Caco-2 (cell line): ENCODE data around the gene F10. TPM values are rescaled to one million over a fixed set of nuclear protein-coding genes. Genes with fewer than 3 reads are reported as not detected.

Experiments used
- BruUV-seq: library from RNA; stranded (reverse); fragments of 400-500 nt; replicated peaks from 2 replicates; lab custom pipeline; 2021; lab: Mats Ljungman, UMichigan
- CTCF ChIA-PET: fragments of 300-600 bp; sonication (Branson Sonifier 250); formaldehyde crosslinking; loops from one replicate; lab custom pipeline; 2022; ENCODE audit warnings: antibody characterized with exemption; lab: Charles Lee
- POLR2A ChIA-PET: fragments of 300-600 bp; sonication (Branson Sonifier 250); formaldehyde crosslinking; loops from one replicate; lab custom pipeline; 2022; ENCODE audit warnings: antibody characterized with exemption; lab: Charles Lee
- DNase-seq, 2 experiments: peaks; one replicate each; pipeline versions ENCODE4 v3.0.0 to v3.0.0-alpha.2; 2020 to 2022
- H3K27me3 ChIP-seq: replicated peaks from 2 replicates; pipeline ENCODE4 v1.6.0; 2011; ENCODE audit warnings: low read length; ENCODE audit not compliant: control insufficient read depth, insufficient read depth
- H3K36me3 ChIP-seq: 2 replicates; pipeline ENCODE4 v1.5.1; 2011; ENCODE audit warnings: low read length; ENCODE audit not compliant: control insufficient read depth, insufficient read depth
- H3K4me1 ChIP-seq: fragments of 250-450 bp; sonication (Bioruptor Pico); 2 replicates; pipeline ENCODE4 v1.5.1; 2020; ENCODE audit warnings: mild to moderate bottlenecking
- H3K4me3 ChIP-seq: 2 replicates; pipeline ENCODE4 v1.5.1; 2011; ENCODE audit warnings: low read depth, mild to moderate bottlenecking, control low read depth, low read length
- H3K9me3 ChIP-seq: fragments of 250-450 bp; sonication (Bioruptor Pico); 2 replicates; pipeline ENCODE4 v1.5.1; 2020; ENCODE audit warnings: mild to moderate bottlenecking, moderate library complexity
- H3K27ac Mint-ChIP-seq: one replicate; pipeline ENCODE4 v1.8.0; 2022; ENCODE audit warnings: mixed read lengths; ENCODE audit not compliant: unreplicated experiment
- H3K27me3 Mint-ChIP-seq: one replicate; pipeline ENCODE4 v1.8.0; 2022; ENCODE audit warnings: mixed read lengths; ENCODE audit not compliant: insufficient read depth, unreplicated experiment
- H3K36me3 Mint-ChIP-seq: one replicate; pipeline ENCODE4 v1.8.0; 2022; ENCODE audit warnings: mild to moderate bottlenecking, mixed read lengths; ENCODE audit not compliant: insufficient read depth, unreplicated experiment
- H3K4me1 Mint-ChIP-seq: one replicate; pipeline ENCODE4 v1.8.0; 2022; ENCODE audit warnings: low read depth, mixed read lengths; ENCODE audit not compliant: unreplicated experiment
- H3K4me3 Mint-ChIP-seq: one replicate; pipeline ENCODE4 v1.8.0; 2022; ENCODE audit warnings: mild to moderate bottlenecking, moderate library complexity, mixed read lengths; ENCODE audit not compliant: unreplicated experiment
- H3K9me3 Mint-ChIP-seq: one replicate; pipeline ENCODE4 v1.8.0; 2022; ENCODE audit warnings: mixed read lengths; ENCODE audit not compliant: unreplicated experiment
- intact Hi-C: fragments of 100-400 bp; cut with micrococcal nuclease; formaldehyde crosslinking; loops from one replicate; pipeline ENCODE4 v1.10.0; 2022; ENCODE audit not compliant: unreplicated experiment
- total RNA-seq: library from RNA; stranded (reverse); gene quantifications from 2 replicates; pipeline ENCODE4 v1.2.3, GENCODE V29; 2022
- TF ChIP-seq, protein P1 (sequence below), 2 experiments: fragments of 200-600 bp in 1 of 2; IDR thresholded peaks; 1 replicate in 1 of 2; 2 replicates in 1 of 2; pipeline versions ENCODE4 v1.5.1 to v1.8.0; 2011 to 2022; ENCODE audit warnings: antibody characterized with exemption in 1 of 2, control low read depth in 1 of 2, inconsistent platforms in 1 of 2, low read depth in 1 of 2, low read length in 1 of 2, mild to moderate bottlenecking in 1 of 2, moderate library complexity in 1 of 2; ENCODE audit not compliant: insufficient read depth in 1 of 2, severe bottlenecking in 1 of 2, unreplicated experiment in 1 of 2

F10 gene
- total RNA-seq, 1 experiment from 2014 or later = 34.3 TPM

DNA sequence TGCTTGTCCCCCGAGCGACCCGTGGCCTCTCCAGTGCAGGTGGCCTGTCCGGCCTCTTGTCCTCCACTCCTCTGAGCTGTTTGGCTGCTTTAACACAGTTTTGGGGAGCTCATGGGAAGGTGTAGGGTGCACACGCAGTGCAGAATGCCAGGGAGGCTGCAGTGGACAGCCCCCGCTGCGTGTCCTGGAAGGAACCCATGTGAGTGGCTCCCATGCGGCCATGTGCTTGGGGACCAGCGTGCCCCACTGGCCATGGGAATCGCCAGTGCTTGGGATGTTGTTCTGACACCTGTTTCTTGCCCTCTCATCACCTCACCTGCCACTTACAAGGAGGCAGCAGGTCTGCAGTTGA is 39.6 kb upstream of the F10 start:
- no peak for DNase-seq
- ChIA-PET CTCF (no interaction called here), POLR2A (no interaction called here)
- no peak overlapping the region for H3K4me3 ChIP-seq
- H3K4me1 Mint-ChIP-seq = no peaks in the 10 kb centered on the region
- intact Hi-C loops = no loop called here
- H3K36me3 Mint-ChIP-seq = no peaks in the 10 kb centered on the region
- no TSS peak for BruUV-seq
- no peaks in the 10 kb centered on the region for H3K27me3 Mint-ChIP-seq
- H3K4me3 Mint-ChIP-seq = no peak overlapping the region
- H3K9me3 ChIP-seq = no peaks in the 10 kb centered on the region
- TF ChIP-seq, protein P1, sequence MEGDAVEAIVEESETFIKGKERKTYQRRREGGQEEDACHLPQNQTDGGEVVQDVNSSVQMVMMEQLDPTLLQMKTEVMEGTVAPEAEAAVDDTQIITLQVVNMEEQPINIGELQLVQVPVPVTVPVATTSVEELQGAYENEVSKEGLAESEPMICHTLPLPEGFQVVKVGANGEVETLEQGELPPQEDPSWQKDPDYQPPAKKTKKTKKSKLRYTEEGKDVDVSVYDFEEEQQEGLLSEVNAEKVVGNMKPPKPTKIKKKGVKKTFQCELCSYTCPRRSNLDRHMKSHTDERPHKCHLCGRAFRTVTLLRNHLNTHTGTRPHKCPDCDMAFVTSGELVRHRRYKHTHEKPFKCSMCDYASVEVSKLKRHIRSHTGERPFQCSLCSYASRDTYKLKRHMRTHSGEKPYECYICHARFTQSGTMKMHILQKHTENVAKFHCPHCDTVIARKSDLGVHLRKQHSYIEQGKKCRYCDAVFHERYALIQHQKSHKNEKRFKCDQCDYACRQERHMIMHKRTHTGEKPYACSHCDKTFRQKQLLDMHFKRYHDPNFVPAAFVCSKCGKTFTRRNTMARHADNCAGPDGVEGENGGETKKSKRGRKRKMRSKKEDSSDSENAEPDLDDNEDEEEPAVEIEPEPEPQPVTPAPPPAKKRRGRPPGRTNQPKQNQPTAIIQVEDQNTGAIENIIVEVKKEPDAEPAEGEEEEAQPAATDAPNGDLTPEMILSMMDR (IDR thresholded peaks at IDR 0.05; ENCODE audit: insufficient read depth in 1 of 2, low read depth in 1 of 2, low read length in 1 of 2, severe bottlenecking in 1 of 2, unreplicated experiment in 1 of 2) = no peak
- H3K27me3 ChIP-seq = no peaks in the 10 kb centered on the region
- H3K27ac Mint-ChIP-seq = no peak overlapping the region
- H3K36me3 ChIP-seq = no peaks in the 10 kb centered on the region
- 0 out of 2 replicates have a peak, but pooled peaks cover 8% of the 10 kb centered on the region for H3K4me1 ChIP-seq
- no peaks in the 10 kb centered on the region for H3K9me3 Mint-ChIP-seq

DNA sequence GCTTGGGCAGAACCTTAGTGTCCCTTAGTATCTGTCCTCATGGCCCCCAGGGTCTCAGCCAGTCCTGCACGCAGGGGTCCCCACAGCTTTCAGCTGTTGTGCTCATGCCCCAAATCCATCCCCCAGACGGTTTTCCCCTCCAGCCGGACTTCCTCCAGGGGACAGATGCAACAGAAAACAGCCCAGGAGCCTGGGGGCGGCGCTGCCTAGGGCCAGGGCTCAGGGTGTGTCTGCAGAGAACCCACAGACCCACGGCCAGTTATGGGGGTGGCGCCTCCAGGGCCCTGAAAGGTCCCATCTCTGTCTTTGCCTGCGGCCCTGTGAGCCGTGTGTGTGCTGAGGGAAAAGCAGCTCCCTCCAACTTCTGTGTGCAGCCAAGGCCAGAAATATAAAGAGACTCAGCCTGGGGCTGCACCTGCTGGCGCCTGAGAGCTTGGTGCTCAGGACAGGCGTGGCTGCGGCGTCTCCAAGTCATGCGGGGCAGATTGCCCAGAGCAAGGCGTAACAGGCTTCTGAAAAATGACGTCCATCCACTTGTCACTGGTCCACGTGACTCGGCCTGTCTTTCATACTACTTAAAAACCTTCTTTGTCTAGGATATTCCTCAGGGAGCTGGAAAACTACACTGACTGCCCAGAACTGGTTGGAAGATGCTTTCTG is 39.1 kb upstream of the F10 start:
- ChIA-PET CTCF (no interaction called here), POLR2A (no interaction called here)
- H3K4me3 ChIP-seq = no peak overlapping the region
- no peaks in the 10 kb centered on the region for H3K27me3 Mint-ChIP-seq
- H3K27ac Mint-ChIP-seq = no peak overlapping the region
- no peaks in the 10 kb centered on the region for H3K36me3 Mint-ChIP-seq
- H3K9me3 Mint-ChIP-seq = no peaks in the 10 kb centered on the region
- TF ChIP-seq, protein P1 (IDR thresholded peaks at IDR 0.05; ENCODE audit: insufficient read depth in 1 of 2, low read depth in 1 of 2, low read length in 1 of 2, severe bottlenecking in 1 of 2, unreplicated experiment in 1 of 2) = no peak
- H3K36me3 ChIP-seq = no peaks in the 10 kb centered on the region
- H3K4me3 Mint-ChIP-seq = no peak overlapping the region
- intact Hi-C loops = no loop called here
- no peaks in the 10 kb centered on the region for H3K9me3 ChIP-seq
- H3K4me1 Mint-ChIP-seq = no peaks in the 10 kb centered on the region
- DNase-seq = no peak
- H3K4me1 ChIP-seq = 0 out of 2 replicates have a peak, but pooled peaks cover 8% of the 10 kb centered on the region
- BruUV-seq = no TSS peak
- no peaks in the 10 kb centered on the region for H3K27me3 ChIP-seq

DNA sequence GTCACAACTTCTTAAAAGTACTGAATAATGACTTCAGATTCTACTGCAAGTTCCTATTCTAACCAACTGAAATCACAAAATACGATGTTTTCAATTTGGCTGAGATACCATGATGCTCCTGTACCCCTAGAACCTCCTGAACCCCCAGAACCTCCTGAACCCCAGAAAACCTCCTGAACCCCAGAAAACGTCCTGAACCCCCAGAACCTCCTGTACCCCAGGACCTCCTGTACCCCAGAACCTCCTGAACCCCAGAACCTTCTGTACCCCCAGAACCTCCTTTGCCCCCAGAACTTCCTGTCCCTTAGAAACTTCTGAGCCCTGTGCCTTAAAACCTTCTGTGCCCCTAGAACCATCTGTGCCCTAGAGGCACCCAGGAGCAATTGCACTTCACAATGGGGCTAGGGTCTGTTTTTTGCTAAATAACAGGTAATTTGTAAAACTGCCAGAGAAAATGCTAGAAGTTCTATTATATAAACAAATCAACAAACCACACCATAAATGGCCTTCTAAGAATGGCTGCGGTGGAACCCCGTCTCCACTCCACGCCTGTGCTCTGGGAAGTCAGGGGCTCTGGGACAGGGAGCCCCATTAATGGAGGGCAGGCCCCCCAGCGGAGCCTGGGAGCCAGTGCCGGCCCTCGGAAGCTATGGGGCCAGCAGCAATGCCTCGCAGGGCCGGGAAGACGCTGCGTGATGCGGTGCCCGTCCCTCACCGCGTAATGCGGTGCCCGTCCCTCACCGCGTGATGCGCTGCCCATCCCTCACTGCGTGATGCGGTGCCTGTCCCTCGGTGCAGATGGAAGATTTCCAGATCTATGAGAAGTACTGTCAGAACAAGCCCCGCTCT is 38.3 kb upstream of the F10 start:
- intact Hi-C loops = no loop called here
- no peaks in the 10 kb centered on the region for H3K27me3 ChIP-seq
- TF ChIP-seq, protein P1 (IDR thresholded peaks at IDR 0.05; ENCODE audit: insufficient read depth in 1 of 2, low read depth in 1 of 2, low read length in 1 of 2, severe bottlenecking in 1 of 2, unreplicated experiment in 1 of 2) = peak; percentile 2 to 28
- H3K27me3 Mint-ChIP-seq = no peaks in the 10 kb centered on the region
- no peak overlapping the region for H3K4me3 ChIP-seq
- 0 out of 2 replicates have a peak, but pooled peaks cover 8% of the 10 kb centered on the region for H3K4me1 ChIP-seq
- ChIA-PET POLR2A (no interaction called here), CTCF (no interaction called here)
- no peaks in the 10 kb centered on the region for H3K9me3 ChIP-seq
- no TSS peak for BruUV-seq
- H3K27ac Mint-ChIP-seq = no peak overlapping the region
- H3K4me3 Mint-ChIP-seq = no peak overlapping the region
- H3K9me3 Mint-ChIP-seq = no peaks in the 10 kb centered on the region
- H3K36me3 Mint-ChIP-seq = no peaks in the 10 kb centered on the region
- DNase-seq = no peak
- no peaks in the 10 kb centered on the region for H3K36me3 ChIP-seq
- no peaks in the 10 kb centered on the region for H3K4me1 Mint-ChIP-seq
